Measurements from ENCODE around the gene MTO1.

- TF ChIP-seq CTCF (IDR thresholded peaks at IDR 0.05): no peak
- TF ChIP-seq POLR2A (IDR thresholded peaks at IDR 0.05): peak in 1 of 2 donors; percentile 57
Observed at GRCh38 chr6:73523434-73524123, 62.0 kb downstream of the MTO1 start.

Data from adrenal gland (tissue), 5 donors.